ENCODE data around the gene CFP.

CFP gene

GRCh38 chrX:47583240-47583861 is 46.4 kb downstream of the CFP start:
- no peak for DNase-seq
- Histone ChIP-seq H3K4me1 (peaks cover 0 to 18% (median 3%) of the 10 kb centered on the region in 4 donors), H3K9me3 (no peaks in the 10 kb centered on the region), H3K27me3 (no peaks in the 10 kb centered on the region), H3K27ac (peak overlapping the region; percentile 84 to 91), H3K36me3 (peaks cover 0 to 7% (median 0%) of the 10 kb centered on the region in 3 donors), H3K4me3 (peak overlapping the region; percentile 57 to 72)
- no peak for TF ChIP-seq CTCF (IDR thresholded peaks at IDR 0.05)
- intact Hi-C loops (cut with DNase I; ENCODE audit: low total_unique reads): no loop called here

GRCh38 chrX:47581731-47582647 is 47.7 kb downstream of the CFP start, which contains the start of gene TIMP1:
Gene TIMP1, plus strand, starts transcription at chrX:47582436. Its CDS starts 980 bp downstream, at chrX:47583416.
- peak in 1 of 2 experiments; percentile 18 for TF ChIP-seq CTCF (IDR thresholded peaks at IDR 0.05)
- peak within 1 kb of the TSS; percentile 57 to 72 for H3K4me3 ChIP-seq
- peaks cover 0 to 7% (median 0%) of the 10 kb centered on the region in 3 donors for H3K36me3 ChIP-seq
- no peaks in the 10 kb centered on the region for H3K9me3 ChIP-seq
- DNase-seq: peak; percentile 95 to 96
- H3K27ac ChIP-seq: peak within 1 kb of the TSS; percentile 84 to 91
- peaks cover 0 to 27% (median 3%) of the 10 kb centered on the region in 4 donors for H3K4me1 ChIP-seq
- no peaks in the 10 kb centered on the region for H3K27me3 ChIP-seq
- intact Hi-C loops (cut with DNase I; ENCODE audit: low total_unique reads): no loop called here

GRCh38 chrX:47579537-47579936 is 50.2 kb downstream of the CFP start:
- H3K4me3 ChIP-seq: no peak overlapping the region
- H3K27ac ChIP-seq: no peak overlapping the region
- H3K36me3 ChIP-seq: no peaks in the 10 kb centered on the region
- H3K27me3 ChIP-seq: no peaks in the 10 kb centered on the region
- intact Hi-C loops (cut with DNase I; ENCODE audit: low total_unique reads): no loop called here
- no peak for DNase-seq
- H3K9me3 ChIP-seq: no peaks in the 10 kb centered on the region
- no peak for TF ChIP-seq CTCF (IDR thresholded peaks at IDR 0.05)
- peaks cover 0 to 29% (median 4%) of the 10 kb centered on the region in 4 donors for H3K4me1 ChIP-seq

- intact Hi-C loops (cut with DNase I; ENCODE audit: low total_unique reads): no loop called here
- Histone ChIP-seq H3K9me3 (no peaks in the 10 kb centered on the region), H3K27ac (no peak overlapping the region), H3K36me3 (no peaks in the 10 kb centered on the region), H3K4me3 (no peak overlapping the region), H3K4me1 (peaks cover 0 to 34% (median 12%) of the 10 kb centered on the region in 4 donors), H3K27me3 (no peaks in the 10 kb centered on the region)
- DNase-seq: no peak
- TF ChIP-seq CTCF (IDR thresholded peaks at IDR 0.05): no peak
Observed at GRCh38 chrX:47578692-47579091, 51.0 kb downstream of the CFP start.

GRCh38 chrX:47577901-47578300 is 51.8 kb downstream of the CFP start:
- no peak for DNase-seq
- intact Hi-C loops (cut with DNase I; ENCODE audit: low total_unique reads): no loop called here

More at GRCh38 chrX:47577901-47578300, 51.8 kb downstream of the CFP start:
- Histone ChIP-seq H3K27ac (no peak overlapping the region), H3K36me3 (no peaks in the 10 kb centered on the region), H3K27me3 (no peaks in the 10 kb centered on the region), H3K4me3 (no peak overlapping the region), H3K4me1 (peaks cover 0 to 29% (median 14%) of the 10 kb centered on the region in 4 donors), H3K9me3 (no peaks in the 10 kb centered on the region)
- no peak for TF ChIP-seq CTCF (IDR thresholded peaks at IDR 0.05)
